Ishikawa (cell line): Measurements from ENCODE around the gene CRACR2B.

Source experiments
- CEBPB ChIP-seq: IDR thresholded peaks from 2 replicates; pipeline ENCODE4 v1.6.1; 2012
- CREB1 ChIP-seq: IDR thresholded peaks from 2 replicates; pipeline ENCODE4 v1.6.1; 2012; ENCODE audit warnings: low read depth
- EGR1 ChIP-seq: IDR thresholded peaks from 2 replicates; pipeline ENCODE4 v1.6.1; 2012
- EP300 ChIP-seq: IDR thresholded peaks from 2 replicates; pipeline ENCODE4 v1.6.1; 2012; ENCODE audit warnings: borderline replicate concordance
- FOXM1 ChIP-seq: IDR thresholded peaks from 2 replicates; pipeline ENCODE4 v1.6.1; 2012; ENCODE audit warnings: low read depth, borderline replicate concordance
- NFIC ChIP-seq: IDR thresholded peaks from 2 replicates; pipeline ENCODE4 v1.6.1; 2012
- RAD21 ChIP-seq: IDR thresholded peaks from 2 replicates; pipeline ENCODE4 v1.6.1; 2012; ENCODE audit warnings: low read depth
- TAF1 ChIP-seq: IDR thresholded peaks from 2 replicates; pipeline ENCODE4 v1.6.1; 2012; ENCODE audit warnings: low read depth, mild to moderate bottlenecking
- TCF12 ChIP-seq: IDR thresholded peaks from 2 replicates; pipeline ENCODE4 v1.6.1; 2012; ENCODE audit warnings: low read depth
- YY1 ChIP-seq: IDR thresholded peaks from 2 replicates; pipeline ENCODE4 v1.6.1; 2012; ENCODE audit warnings: low read depth
- ZBTB7A ChIP-seq: IDR thresholded peaks from 2 replicates; pipeline ENCODE4 v1.6.1; 2012; ENCODE audit warnings: low read depth
- TF ChIP-seq, protein P1 (sequence below): IDR thresholded peaks from 2 replicates; pipeline ENCODE4 v1.6.1; 2012; ENCODE audit warnings: low read depth, mild to moderate bottlenecking

DNA sequence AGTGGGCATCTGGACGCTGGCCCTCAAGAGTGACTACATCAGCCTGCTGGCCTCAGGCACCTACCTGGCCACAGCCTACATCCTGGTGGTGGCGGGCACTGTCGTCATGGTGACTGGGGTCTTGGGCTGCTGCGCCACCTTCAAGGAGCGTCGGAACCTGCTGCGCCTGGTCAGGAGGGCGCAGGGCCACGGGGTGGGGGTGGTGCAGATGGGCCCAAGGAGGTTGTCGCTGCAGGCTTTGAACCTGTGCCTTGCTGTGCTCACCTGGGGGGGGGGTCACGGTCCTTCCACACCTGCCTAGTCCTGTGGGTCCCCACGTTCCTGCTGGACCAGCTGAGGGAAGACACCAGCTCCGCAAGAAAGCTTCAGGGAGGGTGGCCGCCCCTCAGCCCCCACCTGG, 8.6 kb downstream of the CRACR2B start:
- TF ChIP-seq, protein P1, sequence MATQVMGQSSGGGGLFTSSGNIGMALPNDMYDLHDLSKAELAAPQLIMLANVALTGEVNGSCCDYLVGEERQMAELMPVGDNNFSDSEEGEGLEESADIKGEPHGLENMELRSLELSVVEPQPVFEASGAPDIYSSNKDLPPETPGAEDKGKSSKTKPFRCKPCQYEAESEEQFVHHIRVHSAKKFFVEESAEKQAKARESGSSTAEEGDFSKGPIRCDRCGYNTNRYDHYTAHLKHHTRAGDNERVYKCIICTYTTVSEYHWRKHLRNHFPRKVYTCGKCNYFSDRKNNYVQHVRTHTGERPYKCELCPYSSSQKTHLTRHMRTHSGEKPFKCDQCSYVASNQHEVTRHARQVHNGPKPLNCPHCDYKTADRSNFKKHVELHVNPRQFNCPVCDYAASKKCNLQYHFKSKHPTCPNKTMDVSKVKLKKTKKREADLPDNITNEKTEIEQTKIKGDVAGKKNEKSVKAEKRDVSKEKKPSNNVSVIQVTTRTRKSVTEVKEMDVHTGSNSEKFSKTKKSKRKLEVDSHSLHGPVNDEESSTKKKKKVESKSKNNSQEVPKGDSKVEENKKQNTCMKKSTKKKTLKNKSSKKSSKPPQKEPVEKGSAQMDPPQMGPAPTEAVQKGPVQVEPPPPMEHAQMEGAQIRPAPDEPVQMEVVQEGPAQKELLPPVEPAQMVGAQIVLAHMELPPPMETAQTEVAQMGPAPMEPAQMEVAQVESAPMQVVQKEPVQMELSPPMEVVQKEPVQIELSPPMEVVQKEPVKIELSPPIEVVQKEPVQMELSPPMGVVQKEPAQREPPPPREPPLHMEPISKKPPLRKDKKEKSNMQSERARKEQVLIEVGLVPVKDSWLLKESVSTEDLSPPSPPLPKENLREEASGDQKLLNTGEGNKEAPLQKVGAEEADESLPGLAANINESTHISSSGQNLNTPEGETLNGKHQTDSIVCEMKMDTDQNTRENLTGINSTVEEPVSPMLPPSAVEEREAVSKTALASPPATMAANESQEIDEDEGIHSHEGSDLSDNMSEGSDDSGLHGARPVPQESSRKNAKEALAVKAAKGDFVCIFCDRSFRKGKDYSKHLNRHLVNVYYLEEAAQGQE, result no peak
- TF ChIP-seq YY1 (no peak), RAD21 (no peak), ZBTB7A (no peak), CREB1 (no peak), TAF1 (no peak), EGR1 (no peak), NFIC (no peak), CEBPB (no peak), TCF12 (no peak), EP300 (no peak), FOXM1 (no peak)
